Activated T-helper 1 cell treated with anti-CD3 and anti-CD28 coated beads, Interleukin-2, amount 50 U/mL, for 16 hours (primary cell): ENCODE results near the gene SNX17.
"Not testable (repeated sequence)": the region's sequence is repeated elsewhere in the genome, so short reads cannot be mapped to it uniquely, and the experiment has no call there.

Experiments used
- DNase-seq, 2 donors: peaks; one replicate each; pipeline ENCODE4 v3.0.0-alpha.2; 2020; ENCODE audit warnings: low read depth in 1 of 2, low spot score in 1 of 2

SNX17 gene

GRCh38 chr2:27370026-27370815 is at the start of gene SNX17, which contains the start of gene EIF2B4:
SNX17 (plus strand) TSS chr2:27370616; CDS start chr2:27370744, 128 bp downstream.
EIF2B4 (minus strand) TSS chr2:27370338; CDS start chr2:27370314, 24 bp downstream.
- DNase-seq: peak; percentile 98 to 99

GRCh38 chr2:27320958-27321543 is 49.4 kb upstream of the SNX17 start:
- no peak for DNase-seq

- DNase-seq: no peak
Observed at GRCh38 chr2:27322301-27322765, 48.1 kb upstream of the SNX17 start.

- peak; percentile 75 for DNase-seq
Observed at GRCh38 chr2:27322766-27323595, 47.4 kb upstream of the SNX17 start, which contains the start of gene MPV17. MPV17 (minus strand) TSS chr2:27323097; CDS start chr2:27322517, 580 bp downstream.

GRCh38 chr2:27323596-27324285 is 46.7 kb upstream of the SNX17 start:
- DNase-seq: no peak

GRCh38 chr2:27324720-27325119 is 45.7 kb upstream of the SNX17 start:
- no peak for DNase-seq

- no peak for DNase-seq
Observed at GRCh38 chr2:27335311-27335710, 35.1 kb upstream of the SNX17 start.

GRCh38 chr2:27336173-27336572 is 34.2 kb upstream of the SNX17 start:
- no peak for DNase-seq

- no peak for DNase-seq
Observed at GRCh38 chr2:27347641-27348040, 22.8 kb upstream of the SNX17 start.

GRCh38 chr2:27350106-27350693 is 20.2 kb upstream of the SNX17 start:
- DNase-seq: no peak

GRCh38 chr2:27351802-27352598 is 18.4 kb upstream of the SNX17 start:
- DNase-seq: no peak

GRCh38 chr2:27353386-27353761 is 17.0 kb upstream of the SNX17 start:
- DNase-seq: not testable (repeated sequence)

GRCh38 chr2:27353762-27354596 is 16.4 kb upstream of the SNX17 start:
- DNase-seq: no peak

- DNase-seq: no peak
Observed at GRCh38 chr2:27354597-27354927, 15.9 kb upstream of the SNX17 start.

GRCh38 chr2:27356056-27356381 is 14.4 kb upstream of the SNX17 start:
- no peak for DNase-seq

- DNase-seq: peak; percentile 83 to 87
Observed at GRCh38 chr2:27356382-27357181, 13.8 kb upstream of the SNX17 start, which contains the start of gene GTF3C2. GTF3C2 (minus strand) TSS chr2:27356764; CDS start chr2:27343554, 13,210 bp downstream.

- no peak for DNase-seq
Observed at GRCh38 chr2:27362678-27363420, 7.6 kb upstream of the SNX17 start.
